ENCODE data around the gene MED29. TPM values are rescaled to one million over a fixed set of nuclear protein-coding genes. Genes with fewer than 3 reads are reported as not detected.

The MED29 gene
- polyA plus RNA-seq, 1 experiment: 36.6 TPM

DNA sequence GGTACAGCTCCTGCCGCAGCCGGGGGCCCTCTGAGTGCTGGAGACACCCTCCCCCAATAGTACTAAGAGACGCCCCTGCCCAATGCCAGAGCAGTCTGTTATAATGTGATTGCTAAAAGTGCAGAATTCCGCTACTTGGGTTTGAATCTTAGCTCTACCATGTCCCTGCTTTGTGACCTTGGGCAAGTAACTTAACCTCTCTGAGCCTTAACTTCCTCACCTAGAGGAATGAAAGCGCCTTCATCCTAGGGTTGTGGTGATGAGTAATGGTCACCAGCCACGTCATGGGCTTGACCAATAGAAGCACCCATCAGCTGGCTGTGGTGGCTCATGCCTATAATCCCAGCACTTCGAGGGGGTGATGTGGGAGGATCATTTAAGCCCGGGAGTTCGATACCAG is 27.8 kb downstream of the MED29 start:
- POLR2A ChIA-PET: no interaction called here
- Histone ChIP-seq H3K36me3 (ENCODE audit: control insufficient read depth, insufficient read depth, low read length) (peaks cover 36% of the 10 kb centered on the region), H3K4me3 (ENCODE audit: low read depth, low read length) (no peak overlapping the region), H3K27me3 (ENCODE audit: control insufficient read depth, insufficient read depth, low read length) (no peaks in the 10 kb centered on the region)
- CTCF ChIA-PET: interaction anchor here (0.6 to 1.5 kb wide), 3 partner anchors 21 to 75 kb away, joined by 3 to 5 read pairs (median 4); no protein-coding TSS in a partner anchor
- TF ChIP-seq, protein P1, sequence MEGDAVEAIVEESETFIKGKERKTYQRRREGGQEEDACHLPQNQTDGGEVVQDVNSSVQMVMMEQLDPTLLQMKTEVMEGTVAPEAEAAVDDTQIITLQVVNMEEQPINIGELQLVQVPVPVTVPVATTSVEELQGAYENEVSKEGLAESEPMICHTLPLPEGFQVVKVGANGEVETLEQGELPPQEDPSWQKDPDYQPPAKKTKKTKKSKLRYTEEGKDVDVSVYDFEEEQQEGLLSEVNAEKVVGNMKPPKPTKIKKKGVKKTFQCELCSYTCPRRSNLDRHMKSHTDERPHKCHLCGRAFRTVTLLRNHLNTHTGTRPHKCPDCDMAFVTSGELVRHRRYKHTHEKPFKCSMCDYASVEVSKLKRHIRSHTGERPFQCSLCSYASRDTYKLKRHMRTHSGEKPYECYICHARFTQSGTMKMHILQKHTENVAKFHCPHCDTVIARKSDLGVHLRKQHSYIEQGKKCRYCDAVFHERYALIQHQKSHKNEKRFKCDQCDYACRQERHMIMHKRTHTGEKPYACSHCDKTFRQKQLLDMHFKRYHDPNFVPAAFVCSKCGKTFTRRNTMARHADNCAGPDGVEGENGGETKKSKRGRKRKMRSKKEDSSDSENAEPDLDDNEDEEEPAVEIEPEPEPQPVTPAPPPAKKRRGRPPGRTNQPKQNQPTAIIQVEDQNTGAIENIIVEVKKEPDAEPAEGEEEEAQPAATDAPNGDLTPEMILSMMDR (IDR thresholded peaks at IDR 0.05; ENCODE audit: insufficient read depth, low read depth, low read length): no peak
- DNase-seq (ENCODE audit: low read depth): no peak

DNA sequence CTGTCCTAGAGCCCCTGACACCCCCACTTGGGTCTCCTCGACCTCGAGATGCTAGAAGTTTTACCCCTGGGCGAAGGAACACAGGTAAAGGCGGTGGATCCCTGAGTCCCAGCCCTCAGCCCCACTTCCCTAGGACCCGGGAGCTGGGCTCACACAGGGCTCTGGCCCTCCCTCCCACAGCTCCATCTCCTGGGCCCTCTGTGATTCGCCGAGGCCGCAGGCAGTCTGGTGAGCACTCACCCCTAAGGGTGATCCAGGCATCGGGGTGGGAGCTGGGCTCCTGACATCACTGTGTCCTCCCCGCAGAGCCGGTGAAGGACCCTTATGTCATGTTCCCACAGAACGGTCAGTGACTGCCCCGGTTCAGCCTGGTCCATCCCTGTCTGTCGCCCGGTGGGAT is 29.6 kb downstream of the MED29 start:
- H3K4me3 ChIP-seq (ENCODE audit: low read depth, low read length): no peak overlapping the region
- no peak for DNase-seq (ENCODE audit: low read depth)
- H3K36me3 ChIP-seq (ENCODE audit: control insufficient read depth, insufficient read depth, low read length): peaks cover 39% of the 10 kb centered on the region
- TF ChIP-seq, protein P1 (IDR thresholded peaks at IDR 0.05; ENCODE audit: insufficient read depth, low read depth, low read length): no peak
- ChIA-PET POLR2A (no interaction called here), CTCF (interaction anchor here (1.2 to 2.4 kb wide), 3 partner anchors 9 to 113 kb away, joined by 5 to 9 read pairs (median 8); partner anchors contain the start of gene PLEKHG2)
- H3K27me3 ChIP-seq (ENCODE audit: control insufficient read depth, insufficient read depth, low read length): no peaks in the 10 kb centered on the region

DNA sequence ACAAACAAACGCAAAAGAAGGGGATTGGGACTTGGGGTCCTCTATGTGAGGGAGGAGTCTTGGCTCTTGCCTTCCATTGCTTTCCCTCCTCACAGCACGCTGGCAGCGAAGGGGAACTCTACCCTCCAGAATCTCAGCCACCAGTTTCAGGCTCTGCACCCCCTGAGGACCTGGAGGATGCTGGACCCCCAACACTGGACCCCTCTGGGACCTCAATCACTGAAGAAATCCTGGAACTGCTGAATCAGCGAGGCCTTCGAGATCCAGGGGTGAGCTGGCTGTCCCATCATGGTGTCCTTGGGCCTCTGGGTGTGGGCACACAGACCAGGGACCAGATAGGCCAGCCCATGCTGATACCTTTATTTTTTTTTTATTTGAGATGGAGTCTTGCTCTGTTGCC is 30.8 kb downstream of the MED29 start:
- no peak for DNase-seq (ENCODE audit: low read depth)
- Histone ChIP-seq H3K4me3 (ENCODE audit: low read depth, low read length) (no peak overlapping the region), H3K27me3 (ENCODE audit: control insufficient read depth, insufficient read depth, low read length) (no peaks in the 10 kb centered on the region), H3K36me3 (ENCODE audit: control insufficient read depth, insufficient read depth, low read length) (peaks cover 31% of the 10 kb centered on the region)
- TF ChIP-seq, protein P1 (IDR thresholded peaks at IDR 0.05; ENCODE audit: insufficient read depth, low read depth, low read length): no peak
- ChIA-PET CTCF (interaction anchor here (0.8 to 2.4 kb wide), 3 partner anchors 10 to 112 kb away, joined by 3 to 9 read pairs (median 8); partner anchors contain the start of gene PLEKHG2), POLR2A (no interaction called here)

DNA sequence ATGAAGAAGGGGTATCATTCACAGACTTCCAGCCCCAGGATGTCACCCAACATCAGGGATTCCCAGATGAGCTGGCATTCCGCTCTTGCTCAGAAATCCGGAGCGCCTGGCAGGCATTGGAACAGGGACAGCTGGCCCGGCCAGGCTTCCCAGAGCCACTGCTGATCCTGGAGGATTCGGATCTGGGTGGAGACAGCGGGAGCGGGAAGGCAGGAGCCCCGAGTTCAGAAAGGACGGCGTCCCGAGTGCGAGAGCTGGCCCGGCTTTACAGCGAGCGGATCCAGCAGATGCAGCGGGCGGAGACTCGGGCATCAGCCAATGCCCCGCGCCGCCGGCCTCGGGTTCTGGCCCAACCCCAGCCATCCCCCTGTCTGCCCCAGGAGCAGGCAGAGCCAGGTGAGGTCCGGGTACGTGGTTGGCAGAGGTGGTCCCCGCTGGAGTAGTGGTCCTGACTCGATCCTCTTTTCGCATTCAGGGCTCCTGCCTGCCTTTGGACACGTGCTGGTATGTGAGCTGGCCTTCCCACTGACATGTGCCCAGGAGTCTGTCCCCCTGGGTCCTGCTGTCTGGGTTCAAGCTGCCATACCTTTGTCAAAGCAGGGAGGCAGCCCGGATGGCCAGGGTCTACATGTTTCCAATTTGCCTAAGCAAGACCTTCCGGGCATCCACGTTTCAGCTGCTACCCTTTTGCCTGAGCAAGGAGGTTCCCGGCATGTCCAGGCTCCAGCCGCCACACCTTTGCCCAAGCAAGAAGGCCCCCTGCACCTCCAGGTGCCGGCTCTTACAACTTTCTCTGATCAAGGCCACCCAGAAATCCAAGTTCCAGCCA is 32.3 kb downstream of the MED29 start:
- TF ChIP-seq, protein P1 (IDR thresholded peaks at IDR 0.05; ENCODE audit: insufficient read depth, low read depth, low read length): no peak
- ChIA-PET CTCF (interaction anchor here (1.2 to 2.4 kb wide), 3 partner anchors 9 to 110 kb away, joined by 3 to 9 read pairs (median 4); partner anchors contain the start of gene PLEKHG2), POLR2A (no interaction called here)
- H3K27me3 ChIP-seq (ENCODE audit: control insufficient read depth, insufficient read depth, low read length): no peaks in the 10 kb centered on the region
- DNase-seq (ENCODE audit: low read depth): no peak
- H3K4me3 ChIP-seq (ENCODE audit: low read depth, low read length): no peak overlapping the region
- H3K36me3 ChIP-seq (ENCODE audit: control insufficient read depth, insufficient read depth, low read length): peaks cover 24% of the 10 kb centered on the region

DNA sequence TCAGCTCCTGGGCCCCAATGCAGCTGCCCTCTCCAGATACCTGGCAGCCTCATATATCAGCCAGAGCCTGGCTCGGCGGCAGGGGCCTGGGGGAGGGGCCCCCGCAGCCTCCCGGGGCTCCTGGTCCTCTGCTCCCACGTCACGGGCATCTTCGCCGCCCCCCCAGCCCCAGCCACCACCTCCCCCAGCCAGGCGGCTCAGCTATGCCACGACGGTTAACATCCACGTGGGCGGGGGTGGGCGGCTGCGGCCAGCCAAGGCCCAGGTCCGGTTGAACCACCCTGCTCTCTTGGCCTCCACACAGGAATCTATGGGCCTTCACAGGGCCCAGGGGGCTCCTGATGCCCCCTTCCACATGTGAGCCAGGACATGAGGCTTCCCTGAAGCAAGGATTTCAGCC is 33.8 kb downstream of the MED29 start:
- POLR2A ChIA-PET: interaction anchor here (0.6 kb wide), 2 partner anchors 19 to 23 kb away, joined by 3 to 8 read pairs; no protein-coding TSS in a partner anchor
- CTCF ChIA-PET: interaction anchor here (1.4 kb wide), 1 partner anchor 11 kb away, joined by 4 read pairs; no protein-coding TSS in a partner anchor
- no peak overlapping the region for H3K4me3 ChIP-seq (ENCODE audit: low read depth, low read length)
- H3K27me3 ChIP-seq (ENCODE audit: control insufficient read depth, insufficient read depth, low read length): no peaks in the 10 kb centered on the region
- no peak for DNase-seq (ENCODE audit: low read depth)
- peaks cover 20% of the 10 kb centered on the region for H3K36me3 ChIP-seq (ENCODE audit: control insufficient read depth, insufficient read depth, low read length)
- TF ChIP-seq, protein P1 (IDR thresholded peaks at IDR 0.05; ENCODE audit: insufficient read depth, low read depth, low read length): no peak

All from BJ (cell line).